ENCODE measurements around the gene PCDHA11.
"Not testable (repeated sequence)": the region's sequence is repeated elsewhere in the genome, so short reads cannot be mapped to it uniquely, and the experiment has no call there.

PCDHA11 gene

GRCh38 chr5:140868721-140869554, at the start of gene PCDHA11:
TSS of gene PCDHA11 (plus strand) at chr5:140868957. CDS start at chr5:140869104, 147 bp downstream.
- DNase-seq (ENCODE audit: low spot score), result peak; percentile 42

GRCh38 chr5:140821375-140822280, 47.1 kb upstream of the PCDHA11 start, which contains the start of gene PCDHA5:
TSS of gene PCDHA5 (plus strand) at chr5:140821613.
- DNase-seq (ENCODE audit: low spot score), result peak; percentile 45

- DNase-seq (ENCODE audit: low spot score), result no peak
These were observed 46.5 kb upstream of the PCDHA11 start for GRCh38 chr5:140822281-140822629.

- not testable (repeated sequence) for DNase-seq (ENCODE audit: low spot score)
These were observed 45.8 kb upstream of the PCDHA11 start for GRCh38 chr5:140822969-140823368.

GRCh38 chr5:140823475-140823874, 45.3 kb upstream of the PCDHA11 start:
- no peak for DNase-seq (ENCODE audit: low spot score)

GRCh38 chr5:140827704-140828361, 40.9 kb upstream of the PCDHA11 start, which contains the start of gene PCDHA6:
TSS of gene PCDHA6 (plus strand) at chr5:140827960. CDS start at chr5:140828092, 132 bp downstream.
- DNase-seq (ENCODE audit: low spot score), result peak; percentile 23

GRCh38 chr5:140828362-140828737, 40.4 kb upstream of the PCDHA11 start:
- DNase-seq (ENCODE audit: low spot score), result peak; percentile 12

GRCh38 chr5:140829511-140830501, 39.0 kb upstream of the PCDHA11 start:
- not testable (repeated sequence) for DNase-seq (ENCODE audit: low spot score)

GRCh38 chr5:140833993-140834392, 34.8 kb upstream of the PCDHA11 start, which contains the start of gene PCDHA7:
TSS of gene PCDHA7 (plus strand) at chr5:140834269. CDS start at chr5:140834384, 115 bp downstream.
- DNase-seq (ENCODE audit: low spot score), result peak; percentile 28

- DNase-seq (ENCODE audit: low spot score), result not testable (repeated sequence)
These were observed 34.2 kb upstream of the PCDHA11 start for GRCh38 chr5:140834439-140835008.

GRCh38 chr5:140835622-140836510, 32.9 kb upstream of the PCDHA11 start:
- no peak for DNase-seq (ENCODE audit: low spot score)

GRCh38 chr5:140840978-140841962, 27.5 kb upstream of the PCDHA11 start, which contains the start of gene PCDHA8:
TSS of gene PCDHA8 (plus strand) at chr5:140841187. CDS start at chr5:140841322, 135 bp downstream.
- peak; percentile 17 for DNase-seq (ENCODE audit: low spot score)

- DNase-seq (ENCODE audit: low spot score), result no peak
These were observed 25.7 kb upstream of the PCDHA11 start for GRCh38 chr5:140842798-140843733.

GRCh38 chr5:140848139-140849102, 20.3 kb upstream of the PCDHA11 start, which contains the start of gene PCDHA9:
TSS of gene PCDHA9 (plus strand) at chr5:140848382. CDS start at chr5:140848496, 114 bp downstream.
- not testable (repeated sequence) for DNase-seq (ENCODE audit: low spot score)

Measured in kidney tubule cell (primary cell).